H9 (cell line): Measurements from ENCODE around the gene NRP2. TPM values are rescaled to one million over a fixed set of nuclear protein-coding genes. Genes with fewer than 3 reads are reported as not detected.

Experiments used
- DNase-seq: peaks from one replicate; pipeline ENCODE4 v3.0.0-alpha.2; 2017
- H2AFZ ChIP-seq: one replicate; pipeline ENCODE4 v1.6.1; 2013; ENCODE audit warnings: mild to moderate bottlenecking, low read length, control low read depth, moderate library complexity
- H2AK5ac ChIP-seq: 2 replicates; pipeline ENCODE4 v1.6.1; 2013; ENCODE audit warnings: low read length, control low read depth, mixed read lengths; ENCODE audit not compliant: insufficient read length
- H2BK120ac ChIP-seq: one replicate; pipeline ENCODE4 v1.6.1; 2013; ENCODE audit warnings: low read depth, mild to moderate bottlenecking, low read length, control low read depth, inconsistent platforms; ENCODE audit not compliant: poor library complexity, severe bottlenecking
- H2BK12ac ChIP-seq: 2 replicates; pipeline ENCODE4 v1.6.1; 2013; ENCODE audit warnings: low read length, control low read depth, mixed read lengths, low read depth; ENCODE audit not compliant: insufficient read length
- H2BK15ac ChIP-seq: 2 replicates; pipeline ENCODE4 v1.6.1; 2013; ENCODE audit warnings: low read depth, low read length, control low read depth
- H2BK20ac ChIP-seq: one replicate; pipeline ENCODE4 v1.6.1; 2013; ENCODE audit warnings: low read depth, mild to moderate bottlenecking, low read length, control low read depth, inconsistent platforms; ENCODE audit not compliant: poor library complexity, severe bottlenecking
- H2BK5ac ChIP-seq: 2 replicates; pipeline ENCODE4 v1.6.1; 2013; ENCODE audit warnings: low read length, control low read depth, mixed read lengths; ENCODE audit not compliant: insufficient read length
- H3K14ac ChIP-seq: 2 replicates; pipeline ENCODE4 v1.6.1; 2013; ENCODE audit warnings: low read length, control low read depth; ENCODE audit not compliant: insufficient read depth
- H3K18ac ChIP-seq: 2 replicates; pipeline ENCODE4 v1.6.1; 2013; ENCODE audit warnings: low read depth, mild to moderate bottlenecking, mixed read lengths, low read length, control low read depth; ENCODE audit not compliant: insufficient read length
- H3K23ac ChIP-seq: 2 replicates; pipeline ENCODE4 v1.6.1; 2013; ENCODE audit warnings: low read length, control low read depth, mixed read lengths, low read depth; ENCODE audit not compliant: insufficient read length
- H3K23me2 ChIP-seq: 2 replicates; pipeline ENCODE4 v1.6.1; 2013; ENCODE audit warnings: low read depth, mild to moderate bottlenecking, mixed read lengths, low read length, control low read depth; ENCODE audit not compliant: insufficient read length, poor library complexity, severe bottlenecking
- H3K27ac ChIP-seq: 2 replicates; pipeline ENCODE4 v1.5.1; 2013; ENCODE audit warnings: low read length, control low read depth, mixed read lengths, low read depth; ENCODE audit not compliant: insufficient read length
- H3K27me3 ChIP-seq: 2 replicates; pipeline ENCODE4 v1.6.1; 2013; ENCODE audit warnings: low read length, control low read depth, inconsistent platforms; ENCODE audit not compliant: insufficient read depth
- H3K4ac ChIP-seq: 2 replicates; pipeline ENCODE4 v1.6.1; 2013; ENCODE audit warnings: low read depth, mild to moderate bottlenecking, control low read depth, inconsistent platforms, low read length, moderate library complexity
- H3K4me1 ChIP-seq: 2 replicates; pipeline ENCODE4 v1.6.1; 2013; ENCODE audit warnings: low read length, control low read depth, inconsistent platforms; ENCODE audit not compliant: insufficient read depth
- H3K4me2 ChIP-seq: 2 replicates; pipeline ENCODE4 v1.6.1; 2013; ENCODE audit warnings: low read length, control low read depth, mixed read lengths; ENCODE audit not compliant: insufficient read length, insufficient read depth
- H3K56ac ChIP-seq: 2 replicates; pipeline ENCODE4 v1.6.1; 2013; ENCODE audit warnings: low read depth, mild to moderate bottlenecking, mixed read lengths, low read length, control low read depth; ENCODE audit not compliant: insufficient read length
- H3K79me1 ChIP-seq: 2 replicates; pipeline ENCODE4 v1.6.1; 2013; ENCODE audit warnings: low read depth, mild to moderate bottlenecking, moderate library complexity, low read length, control low read depth, inconsistent platforms; ENCODE audit not compliant: insufficient read depth, poor library complexity, severe bottlenecking
- H3K79me2 ChIP-seq: 2 replicates; pipeline ENCODE4 v1.6.1; 2013; ENCODE audit warnings: low read length, control low read depth, inconsistent platforms; ENCODE audit not compliant: insufficient read depth
- H3K9ac ChIP-seq: 2 replicates; pipeline ENCODE4 v1.6.1; 2013; ENCODE audit warnings: low read length, control low read depth, mixed read lengths; ENCODE audit not compliant: insufficient read length; ENCODE audit errors: extremely low read depth
- H3K9me3 ChIP-seq: one replicate; pipeline ENCODE4 v1.6.1; 2013; ENCODE audit warnings: low read depth, low read length, inconsistent platforms; ENCODE audit not compliant: control insufficient read depth
- H3T11ph ChIP-seq: one replicate; pipeline ENCODE4 v1.6.1; 2013; ENCODE audit warnings: mild to moderate bottlenecking, low read length, control low read depth, inconsistent platforms
- H4K20me1 ChIP-seq: one replicate; pipeline ENCODE4 v1.6.1; 2013; ENCODE audit not compliant: control insufficient read depth, insufficient read length, insufficient read depth
- H4K5ac ChIP-seq: 2 replicates; pipeline ENCODE4 v1.6.1; 2013; ENCODE audit warnings: low read depth, mild to moderate bottlenecking, mixed read lengths, low read length, control low read depth; ENCODE audit not compliant: insufficient read length
- H4K8ac ChIP-seq: replicated peaks from 2 replicates; pipeline ENCODE4 v1.6.1; 2013; ENCODE audit warnings: low read length, control low read depth, mixed read lengths, low read depth; ENCODE audit not compliant: insufficient read length
- H4K91ac ChIP-seq: 2 replicates; pipeline ENCODE4 v1.6.1; 2013; ENCODE audit warnings: low read depth, mild to moderate bottlenecking, moderate library complexity, mixed read lengths, low read length, control low read depth; ENCODE audit not compliant: insufficient read length
- H3K27ac Mint-ChIP-seq, 3 experiments: 2 replicates in 2 of 3; 3 replicates in 1 of 3; pipeline ENCODE4 v1.8.0; 2020 to 2021; ENCODE audit warnings: mixed read lengths in 3 of 3, mild to moderate bottlenecking in 1 of 3, moderate library complexity in 1 of 3
- H3K27me3 Mint-ChIP-seq: 2 replicates; pipeline ENCODE4 v1.8.0; 2021; ENCODE audit warnings: low read depth, mild to moderate bottlenecking, moderate library complexity, mixed read lengths
- H3K36me3 Mint-ChIP-seq, 3 experiments: 2 replicates in 2 of 3; 3 replicates in 1 of 3; pipeline ENCODE4 v1.8.0; 2020 to 2021; ENCODE audit warnings: low read depth in 3 of 3, mixed read lengths in 3 of 3; ENCODE audit not compliant: insufficient read depth in 1 of 3
- H3K4me1 Mint-ChIP-seq, 2 experiments: 2 replicates each; pipeline ENCODE4 v1.8.0; 2020; ENCODE audit warnings: mixed read lengths in 2 of 2
- H3K4me3 Mint-ChIP-seq, 2 experiments: 2 replicates in 1 of 2; 3 replicates in 1 of 2; pipeline ENCODE4 v1.8.0; 2020 to 2021; ENCODE audit warnings: mild to moderate bottlenecking in 2 of 2, mixed read lengths in 2 of 2, moderate library complexity in 1 of 2
- H3K9me3 Mint-ChIP-seq, 2 experiments: 2 replicates in 1 of 2; 3 replicates in 1 of 2; pipeline ENCODE4 v1.8.0; 2020; ENCODE audit warnings: mild to moderate bottlenecking in 2 of 2, mixed read lengths in 2 of 2, moderate library complexity in 1 of 2
- CTCF ChIP-seq: fragments of 200-600 bp; sonication (generic); conservative IDR thresholded peaks from 3 replicates; pipeline ENCODE4 v1.8.0; 2021; ENCODE audit warnings: antibody characterized with exemption, mild to moderate bottlenecking
- WGBS: extraction: QIAGEN DNeasy Blood & Tissue Kit; methylation state at CpG from one replicate; pipeline ENCODE4 v1.1.7; 2013; ENCODE audit warnings: missing lambda C conversion rate, low lambda C conversion rate, mixed read lengths; ENCODE audit not compliant: insufficient read length; ENCODE audit errors: extremely low coverage; 5-methylcytosine and 5-hydroxymethylcytosine counted together
- total RNA-seq: library from RNA; stranded (reverse); gene quantifications from 2 replicates; pipeline ENCODE4 v1.2.1, GENCODE V29; 2021

NRP2 gene
- total RNA-seq, 1 experiment from 2014 or later: 19.7 TPM

DNA sequence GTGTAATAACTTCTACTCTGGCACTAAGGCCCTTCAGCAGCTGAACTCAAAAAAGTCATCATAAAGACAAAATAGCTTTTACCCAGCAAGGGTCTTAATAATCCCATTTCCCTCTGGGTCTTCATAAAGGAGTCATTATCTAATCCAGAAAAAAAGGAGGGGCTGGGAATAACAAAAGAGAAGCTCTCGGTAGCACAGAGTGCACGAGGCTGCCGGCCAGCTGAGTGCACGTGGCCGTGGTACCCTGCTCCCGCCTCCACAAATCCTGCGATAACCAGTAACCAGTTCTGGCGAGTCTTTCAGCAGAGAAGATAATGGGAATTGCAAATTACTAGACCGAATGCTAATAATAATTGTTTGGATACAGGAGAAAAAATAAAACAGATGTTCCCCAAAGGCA lies 7.5 kb downstream of the NRP2 start:
- Histone ChIP-seq H3K27me3 (peaks cover 6% of the 10 kb centered on the region; the same call in 1 of the 2 replicates), H4K91ac (no peak overlapping the region), H3K79me2 (no peaks in the 10 kb centered on the region; the same call in 1 of the 2 replicates), H2BK120ac (no peak overlapping the region), H3K9ac (no peak overlapping the region), H3K23ac (no peak overlapping the region), H2BK12ac (no peak overlapping the region), H4K8ac (no peak overlapping the region), H2BK15ac (no peak overlapping the region), H3K56ac (no peak overlapping the region), H3K14ac (no peak overlapping the region), H2BK5ac (no peak overlapping the region), H3K23me2 (peaks cover 22% of the 10 kb centered on the region), H2AK5ac (no peak overlapping the region), H3K79me1 (no peaks in the 10 kb centered on the region), H4K20me1 (no peaks in the 10 kb centered on the region), H4K5ac (no peak overlapping the region), H3K9me3 (no peaks in the 10 kb centered on the region), H2AFZ (no peak overlapping the region), H3T11ph (no peak overlapping the region), H2BK20ac (no peak overlapping the region), H3K4me1 (peaks cover 2% of the 10 kb centered on the region; the same call in 1 of the 2 replicates), H3K27ac (no peak overlapping the region), H3K18ac (no peak overlapping the region), H3K4ac (no peak overlapping the region), H3K4me2 (no peak overlapping the region)
- Mint-ChIP-seq H3K27me3 (peaks cover 43% of the 10 kb centered on the region), H3K27ac (no peak overlapping the region; a peak in 1 of 7 replicates), H3K4me3 (no peak overlapping the region; a peak in 1 of 5 replicates), H3K4me1 (peaks cover 54 to 60% of the 10 kb centered on the region in 2 experiments), H3K36me3 (peaks cover 0 to 9% (median 5%) of the 10 kb centered on the region in 3 experiments; a peak in 5 of 7 replicates), H3K9me3 (no peaks in the 10 kb centered on the region; a peak in 1 of 5 replicates)
- no CpG with 5 or more reads among the region's 9 CpGs for WGBS
- TF ChIP-seq CTCF: no peak
- DNase-seq: no peak
